ENCODE data around the gene DOCK2.

DOCK2 gene

DNA sequence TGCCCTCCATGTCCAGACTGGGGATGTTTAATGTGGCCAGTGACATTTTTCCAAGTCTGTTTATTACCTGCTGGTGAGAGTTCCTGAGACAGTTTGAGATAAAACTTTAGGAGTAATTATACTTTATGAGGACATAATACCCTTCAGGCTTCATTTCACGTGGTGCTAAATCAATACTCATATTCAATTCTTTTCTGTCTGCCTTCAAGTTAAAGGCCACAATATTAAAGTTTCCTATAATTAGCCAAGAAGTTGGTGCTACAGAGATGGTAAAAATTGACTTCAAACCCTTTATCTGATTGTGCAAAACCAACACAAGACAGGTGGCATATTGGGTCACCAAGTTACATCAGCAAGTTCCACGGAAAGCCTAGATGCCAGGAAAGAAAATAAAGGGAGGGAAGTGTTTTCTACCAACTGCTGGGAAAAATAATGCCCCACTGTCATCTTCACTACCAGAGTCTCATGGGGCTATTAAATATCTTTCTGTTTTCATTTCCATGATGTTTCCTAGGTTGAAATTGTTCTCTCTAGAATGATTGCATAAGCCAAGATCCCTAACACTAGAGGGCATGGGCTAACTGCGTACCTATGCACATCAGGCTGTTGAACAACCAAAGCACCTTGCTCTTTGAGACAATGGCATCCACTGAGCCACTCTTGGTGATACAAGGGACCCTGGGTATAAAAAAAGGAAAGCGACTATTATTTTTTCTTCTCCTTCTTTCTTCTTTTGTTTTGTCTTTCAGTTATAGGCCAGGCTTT is 274.6 kb downstream of the DOCK2 start:
- Histone ChIP-seq H3K9ac (no peak overlapping the region), H2AFZ (ENCODE audit: low read depth) (no peak overlapping the region), H3K36me3 (ENCODE audit: insufficient read depth) (no peaks in the 10 kb centered on the region), H4K20me1 (ENCODE audit: insufficient read depth) (no peaks in the 10 kb centered on the region), H3K27me3 (ENCODE audit: insufficient read depth, low read depth) (no peaks in the 10 kb centered on the region), H3K4me1 (ENCODE audit: low read depth, poor library complexity, severe bottlenecking) (no peaks in the 10 kb centered on the region), H3K4me3 (IDR thresholded peaks at IDR 0.05; ENCODE audit: insufficient read depth, low read depth, low read length) (no peak overlapping the region), H3K79me2 (ENCODE audit: insufficient read depth, low read depth) (no peaks in the 10 kb centered on the region), H3K27ac (no peak overlapping the region), H3K4me2 (no peak overlapping the region)
- TF ChIP-seq, protein P1, sequence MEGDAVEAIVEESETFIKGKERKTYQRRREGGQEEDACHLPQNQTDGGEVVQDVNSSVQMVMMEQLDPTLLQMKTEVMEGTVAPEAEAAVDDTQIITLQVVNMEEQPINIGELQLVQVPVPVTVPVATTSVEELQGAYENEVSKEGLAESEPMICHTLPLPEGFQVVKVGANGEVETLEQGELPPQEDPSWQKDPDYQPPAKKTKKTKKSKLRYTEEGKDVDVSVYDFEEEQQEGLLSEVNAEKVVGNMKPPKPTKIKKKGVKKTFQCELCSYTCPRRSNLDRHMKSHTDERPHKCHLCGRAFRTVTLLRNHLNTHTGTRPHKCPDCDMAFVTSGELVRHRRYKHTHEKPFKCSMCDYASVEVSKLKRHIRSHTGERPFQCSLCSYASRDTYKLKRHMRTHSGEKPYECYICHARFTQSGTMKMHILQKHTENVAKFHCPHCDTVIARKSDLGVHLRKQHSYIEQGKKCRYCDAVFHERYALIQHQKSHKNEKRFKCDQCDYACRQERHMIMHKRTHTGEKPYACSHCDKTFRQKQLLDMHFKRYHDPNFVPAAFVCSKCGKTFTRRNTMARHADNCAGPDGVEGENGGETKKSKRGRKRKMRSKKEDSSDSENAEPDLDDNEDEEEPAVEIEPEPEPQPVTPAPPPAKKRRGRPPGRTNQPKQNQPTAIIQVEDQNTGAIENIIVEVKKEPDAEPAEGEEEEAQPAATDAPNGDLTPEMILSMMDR (conservative IDR thresholded peaks at IDR 0.05; ENCODE audit: low read depth, low read length): no peak

DNA sequence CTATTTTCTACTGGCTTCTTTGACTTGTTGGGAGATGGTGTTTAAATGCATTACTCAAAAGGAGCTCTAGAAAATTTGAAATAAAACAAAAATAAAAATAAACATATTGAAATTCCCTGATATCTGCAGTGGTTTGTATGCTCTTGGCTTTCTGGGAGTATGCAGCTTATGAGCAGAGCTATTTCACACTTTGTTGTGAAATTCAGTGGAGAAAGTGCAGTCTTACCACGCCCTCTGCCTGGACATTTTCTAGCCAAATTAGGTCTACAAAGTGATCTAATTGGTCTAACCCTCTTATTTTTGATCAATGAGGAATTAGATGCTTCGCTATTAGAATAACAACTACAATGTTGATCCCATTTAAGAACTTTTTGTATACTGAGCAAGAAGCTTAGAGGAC is 276.4 kb downstream of the DOCK2 start:
- no peak overlapping the region for H3K4me3 ChIP-seq (IDR thresholded peaks at IDR 0.05; ENCODE audit: insufficient read depth, low read depth, low read length)
- no peak overlapping the region for H3K9ac ChIP-seq
- no peaks in the 10 kb centered on the region for H3K4me1 ChIP-seq (ENCODE audit: low read depth, poor library complexity, severe bottlenecking)
- no peak overlapping the region for H2AFZ ChIP-seq (ENCODE audit: low read depth)
- no peak overlapping the region for H3K27ac ChIP-seq
- no peaks in the 10 kb centered on the region for H3K79me2 ChIP-seq (ENCODE audit: insufficient read depth, low read depth)
- no peaks in the 10 kb centered on the region for H4K20me1 ChIP-seq (ENCODE audit: insufficient read depth)
- TF ChIP-seq, protein P1 (conservative IDR thresholded peaks at IDR 0.05; ENCODE audit: low read depth, low read length): no peak
- H3K27me3 ChIP-seq (ENCODE audit: insufficient read depth, low read depth): no peaks in the 10 kb centered on the region
- H3K4me2 ChIP-seq: no peak overlapping the region
- H3K36me3 ChIP-seq (ENCODE audit: insufficient read depth): no peaks in the 10 kb centered on the region

DNA sequence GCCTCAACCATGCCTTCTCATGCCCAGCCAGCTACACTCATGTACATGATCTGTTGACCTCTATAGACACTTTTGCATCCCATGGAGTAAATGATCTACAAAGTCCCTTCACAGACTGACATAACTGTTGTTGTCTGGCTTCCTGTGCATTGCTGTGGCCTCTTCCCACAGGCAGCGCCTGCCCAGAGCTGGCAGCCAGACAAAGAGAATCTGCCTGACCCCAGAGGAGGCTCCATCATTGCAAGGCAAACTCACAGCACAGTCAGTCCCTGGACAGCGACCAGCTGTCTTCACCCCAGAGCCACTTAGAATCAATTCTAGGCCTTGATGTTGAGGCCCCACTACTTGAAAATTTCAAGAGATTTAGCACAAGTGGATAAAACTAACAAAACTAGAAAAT is 277.7 kb downstream of the DOCK2 start:
- H3K79me2 ChIP-seq (ENCODE audit: insufficient read depth, low read depth): no peaks in the 10 kb centered on the region
- H4K20me1 ChIP-seq (ENCODE audit: insufficient read depth): no peaks in the 10 kb centered on the region
- H3K4me3 ChIP-seq (IDR thresholded peaks at IDR 0.05; ENCODE audit: insufficient read depth, low read depth, low read length): no peak overlapping the region
- H3K27ac ChIP-seq: no peak overlapping the region
- no peak overlapping the region for H2AFZ ChIP-seq (ENCODE audit: low read depth)
- H3K4me2 ChIP-seq: no peak overlapping the region
- H3K9ac ChIP-seq: no peak overlapping the region
- TF ChIP-seq, protein P1 (conservative IDR thresholded peaks at IDR 0.05; ENCODE audit: low read depth, low read length): no peak
- H3K27me3 ChIP-seq (ENCODE audit: insufficient read depth, low read depth): no peaks in the 10 kb centered on the region
- no peaks in the 10 kb centered on the region for H3K36me3 ChIP-seq (ENCODE audit: insufficient read depth)
- no peaks in the 10 kb centered on the region for H3K4me1 ChIP-seq (ENCODE audit: low read depth, poor library complexity, severe bottlenecking)

DNA sequence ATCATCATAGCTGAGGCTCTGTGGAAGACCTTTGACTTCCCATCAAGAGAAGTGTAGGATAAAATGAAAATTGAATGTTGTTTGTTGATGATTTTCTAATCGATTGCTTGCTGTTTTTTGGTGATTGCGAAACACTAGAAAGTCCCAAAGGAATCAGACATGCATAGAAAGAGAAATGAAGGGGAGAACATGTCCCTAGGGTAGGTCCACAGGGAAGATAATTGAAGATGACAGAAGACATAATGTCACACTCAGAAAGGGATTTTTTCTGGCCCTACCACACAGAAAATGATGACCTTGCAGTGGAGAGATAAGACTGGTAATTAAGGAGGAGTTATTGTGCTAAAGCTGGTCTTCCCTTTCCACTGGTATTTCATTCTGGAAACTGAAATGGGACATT is 280.4 kb downstream of the DOCK2 start:
- Histone ChIP-seq H3K9ac (no peak overlapping the region), H2AFZ (ENCODE audit: low read depth) (no peak overlapping the region), H3K27ac (no peak overlapping the region), H3K36me3 (ENCODE audit: insufficient read depth) (no peaks in the 10 kb centered on the region), H3K4me1 (ENCODE audit: low read depth, poor library complexity, severe bottlenecking) (no peaks in the 10 kb centered on the region), H3K79me2 (ENCODE audit: insufficient read depth, low read depth) (no peaks in the 10 kb centered on the region), H3K27me3 (ENCODE audit: insufficient read depth, low read depth) (no peaks in the 10 kb centered on the region), H4K20me1 (ENCODE audit: insufficient read depth) (no peaks in the 10 kb centered on the region), H3K4me3 (IDR thresholded peaks at IDR 0.05; ENCODE audit: insufficient read depth, low read depth, low read length) (no peak overlapping the region), H3K4me2 (no peak overlapping the region)
- TF ChIP-seq, protein P1 (conservative IDR thresholded peaks at IDR 0.05; ENCODE audit: low read depth, low read length): no peak

Data from KMS-11 (cell line).